Body of pancreas (tissue), 4 donors: ENCODE results near the gene FYB2. TPM values are rescaled to one million over a fixed set of nuclear protein-coding genes. Genes with fewer than 3 reads are reported as not detected.

Experiments used
- ATAC-seq: fragments of 150-250 bp; one replicate; pipeline ENCODE4 v1.9.1; 2016
- DNase-seq, 4 donors: peaks; one replicate each; pipeline ENCODE4 v3.0.0-alpha.2; 2019
- H3K27ac ChIP-seq, 4 donors: fragments of 200-600 bp; sonication (generic); 1 replicate in 3 of 4; 2 replicates in 1 of 4; pipeline versions ENCODE4 v1.5.1 to v1.6.1; 2016 to 2019; ENCODE audit warnings: mild to moderate bottlenecking in 1 of 4, mixed read lengths in 1 of 4, moderate library complexity in 1 of 4
- H3K27me3 ChIP-seq, 2 donors: fragments of 200-600 bp; sonication (generic); one replicate each; pipeline ENCODE4 v1.6.0; 2016; ENCODE audit warnings: mild to moderate bottlenecking in 1 of 2
- H3K36me3 ChIP-seq, 2 donors: fragments of 200-600 bp; sonication (generic); replicated peaks in 1 of 2; 2 replicates each; pipeline ENCODE4 v1.5.1; 2016; ENCODE audit warnings: low read depth in 2 of 2; ENCODE audit not compliant: insufficient read depth in 1 of 2
- H3K4me1 ChIP-seq: fragments of 200-600 bp; sonication (generic); one replicate; pipeline ENCODE4 v1.6.0; 2016
- H3K4me3 ChIP-seq, 2 donors: fragments of 200-600 bp; sonication (generic); 1 replicate in 1 of 2; 2 replicates in 1 of 2; pipeline ENCODE4 v1.5.1; 2016 to 2019
- H3K9me3 ChIP-seq, 3 donors: fragments of 200-600 bp; sonication (generic); 1 replicate in 2 of 3; 2 replicates in 1 of 3; pipeline ENCODE4 v1.5.1; 2016
- POLR2A ChIP-seq, 3 donors: fragments of 450-650 bp; IDR thresholded peaks; one replicate each; pipeline ENCODE4 v1.6.1; 2016; ENCODE audit warnings: antibody characterized with exemption in 3 of 3, mild to moderate bottlenecking in 2 of 3
- WGBS, 2 donors: methylation state at CpG; one replicate each; pipeline ENCODE4 v1.1.5; 2017; 5-methylcytosine and 5-hydroxymethylcytosine counted together
- intact Hi-C: fragments of 100-400 bp; cut with DNase I; formaldehyde crosslinking; loops from one replicate; pipeline ENCODE4 v1.15.1; 2023
- total RNA-seq, 2 donors: library from RNA; depleted of rRNA; stranded (reverse); fragments of >200 nt; gene quantifications; one replicate each; pipeline ENCODE4 v1.1.0, GENCODE V29; 2016
- TF ChIP-seq, protein P1 (sequence below), 7 experiments: fragments of 450-650 bp in 4 of 7; fragments of 200-600 bp in 3 of 7; sonication (generic) in 3 of 7; IDR thresholded peaks; one replicate each; pipeline ENCODE4 v1.5.1; 2016 to 2019; ENCODE audit warnings: antibody characterized with exemption in 7 of 7

Gene FYB2
- total RNA-seq, 2 donors from 2014 or later: 2.3 to 3.4 TPM

DNA sequence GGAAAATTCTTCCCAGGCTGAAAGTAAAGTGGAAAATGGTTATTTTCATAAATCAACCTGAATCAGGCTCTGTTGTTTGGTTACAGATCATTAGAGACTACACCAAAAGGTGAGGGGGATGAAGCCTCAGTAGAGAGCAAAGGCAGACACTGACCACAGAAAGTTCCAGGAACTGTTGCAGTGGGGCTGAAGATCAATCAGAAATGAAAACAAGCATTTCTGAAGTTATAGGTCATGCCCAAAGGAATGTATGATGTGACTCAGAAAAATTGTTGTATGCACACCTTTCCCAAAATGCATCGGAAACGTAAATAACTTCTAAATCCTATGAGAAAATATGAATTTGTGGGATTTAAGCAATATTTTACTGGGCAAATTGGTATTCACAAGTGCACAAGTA, 63.3 kb downstream of the FYB2 start:
- Histone ChIP-seq H3K27me3 (no peaks in the 10 kb centered on the region), H3K9me3 (no peaks in the 10 kb centered on the region), H3K4me3 (no peak overlapping the region), H3K4me1 (no peaks in the 10 kb centered on the region), H3K27ac (no peak overlapping the region), H3K36me3 (no peaks in the 10 kb centered on the region)
- intact Hi-C loops: no loop called here
- no peak for TF ChIP-seq POLR2A (IDR thresholded peaks at IDR 0.05)
- TF ChIP-seq, protein P1, sequence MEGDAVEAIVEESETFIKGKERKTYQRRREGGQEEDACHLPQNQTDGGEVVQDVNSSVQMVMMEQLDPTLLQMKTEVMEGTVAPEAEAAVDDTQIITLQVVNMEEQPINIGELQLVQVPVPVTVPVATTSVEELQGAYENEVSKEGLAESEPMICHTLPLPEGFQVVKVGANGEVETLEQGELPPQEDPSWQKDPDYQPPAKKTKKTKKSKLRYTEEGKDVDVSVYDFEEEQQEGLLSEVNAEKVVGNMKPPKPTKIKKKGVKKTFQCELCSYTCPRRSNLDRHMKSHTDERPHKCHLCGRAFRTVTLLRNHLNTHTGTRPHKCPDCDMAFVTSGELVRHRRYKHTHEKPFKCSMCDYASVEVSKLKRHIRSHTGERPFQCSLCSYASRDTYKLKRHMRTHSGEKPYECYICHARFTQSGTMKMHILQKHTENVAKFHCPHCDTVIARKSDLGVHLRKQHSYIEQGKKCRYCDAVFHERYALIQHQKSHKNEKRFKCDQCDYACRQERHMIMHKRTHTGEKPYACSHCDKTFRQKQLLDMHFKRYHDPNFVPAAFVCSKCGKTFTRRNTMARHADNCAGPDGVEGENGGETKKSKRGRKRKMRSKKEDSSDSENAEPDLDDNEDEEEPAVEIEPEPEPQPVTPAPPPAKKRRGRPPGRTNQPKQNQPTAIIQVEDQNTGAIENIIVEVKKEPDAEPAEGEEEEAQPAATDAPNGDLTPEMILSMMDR (IDR thresholded peaks at IDR 0.05): no peak
- WGBS, 2 donors: 92 to 93% methylated on average over 2 of the region's 2 CpGs
- ATAC-seq: no peak
- no peak for DNase-seq

DNA sequence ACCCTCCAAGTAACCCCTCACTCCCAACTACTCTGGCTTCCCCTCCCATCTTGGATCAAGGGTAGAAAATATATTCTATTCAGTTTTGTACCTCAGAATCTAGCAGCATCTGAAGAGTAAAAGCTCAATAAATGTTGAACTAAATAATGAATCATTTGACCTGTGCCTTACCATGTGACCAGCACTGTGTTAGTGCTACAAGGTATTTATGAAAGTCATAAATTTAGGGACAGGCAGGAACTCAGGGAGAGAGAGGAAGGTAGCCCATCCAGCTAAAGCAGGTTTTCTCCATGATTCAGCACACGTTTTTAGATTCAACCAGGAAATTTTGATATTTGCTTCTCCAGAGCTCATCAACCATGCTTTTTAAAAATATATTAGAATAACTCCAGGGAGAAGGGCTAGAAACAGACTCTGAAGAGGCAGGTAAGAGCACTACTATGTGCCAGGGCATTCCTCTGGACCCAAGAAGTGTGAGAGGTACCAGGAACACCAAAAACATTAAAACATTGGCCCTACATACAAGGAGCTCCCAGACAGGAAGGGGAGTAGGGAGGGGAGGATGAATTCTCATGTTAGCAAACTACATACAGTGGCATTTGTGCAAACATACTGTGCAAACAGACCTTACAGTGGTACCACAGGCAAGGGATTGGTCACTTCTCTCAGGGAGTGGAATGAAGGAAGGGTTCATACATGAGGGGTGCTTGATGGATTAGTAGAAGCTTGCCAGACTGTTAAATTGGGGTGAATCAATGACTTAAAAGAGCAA, 64.3 kb downstream of the FYB2 start:
- no peak for DNase-seq
- H3K27ac ChIP-seq: no peak overlapping the region
- no peaks in the 10 kb centered on the region for H3K4me1 ChIP-seq
- no peak for ATAC-seq
- no peaks in the 10 kb centered on the region for H3K27me3 ChIP-seq
- intact Hi-C loops: no loop called here
- H3K9me3 ChIP-seq: no peaks in the 10 kb centered on the region
- 20 to 46% methylated on average over 1 of the region's 1 CpG for WGBS, 2 donors
- no peaks in the 10 kb centered on the region for H3K36me3 ChIP-seq
- TF ChIP-seq, protein P1 (IDR thresholded peaks at IDR 0.05): no peak
- TF ChIP-seq POLR2A (IDR thresholded peaks at IDR 0.05): no peak
- H3K4me3 ChIP-seq: no peak overlapping the region

DNA sequence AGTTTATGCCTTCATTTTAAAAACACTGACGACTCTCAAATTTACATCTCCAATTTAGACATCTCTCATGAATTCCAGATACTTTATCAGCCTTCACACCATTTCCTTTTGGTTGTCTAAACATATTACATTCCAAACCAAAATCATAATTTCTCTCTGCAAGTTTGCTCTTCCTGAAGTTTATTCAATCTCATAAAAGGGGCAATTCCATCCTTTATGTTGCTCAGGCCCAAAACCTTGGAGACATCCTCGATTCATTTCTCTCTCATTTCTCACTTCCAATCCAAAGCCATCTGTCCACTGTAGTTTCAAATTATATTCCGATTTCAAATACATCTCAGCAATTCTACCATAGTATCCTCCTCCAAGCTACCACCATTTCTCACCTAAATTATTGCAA, 74.0 kb downstream of the FYB2 start:
- Histone ChIP-seq H3K27me3 (no peaks in the 10 kb centered on the region), H3K36me3 (no peaks in the 10 kb centered on the region), H3K4me1 (no peaks in the 10 kb centered on the region), H3K9me3 (no peaks in the 10 kb centered on the region), H3K4me3 (no peak overlapping the region), H3K27ac (no peak overlapping the region)
- 78 to 79% methylated on average over 3 of the region's 3 CpGs for WGBS, 2 donors
- intact Hi-C loops: no loop called here
- no peak for ATAC-seq
- TF ChIP-seq, protein P1 (IDR thresholded peaks at IDR 0.05): no peak
- TF ChIP-seq POLR2A (IDR thresholded peaks at IDR 0.05): no peak
- DNase-seq: no peak

DNA sequence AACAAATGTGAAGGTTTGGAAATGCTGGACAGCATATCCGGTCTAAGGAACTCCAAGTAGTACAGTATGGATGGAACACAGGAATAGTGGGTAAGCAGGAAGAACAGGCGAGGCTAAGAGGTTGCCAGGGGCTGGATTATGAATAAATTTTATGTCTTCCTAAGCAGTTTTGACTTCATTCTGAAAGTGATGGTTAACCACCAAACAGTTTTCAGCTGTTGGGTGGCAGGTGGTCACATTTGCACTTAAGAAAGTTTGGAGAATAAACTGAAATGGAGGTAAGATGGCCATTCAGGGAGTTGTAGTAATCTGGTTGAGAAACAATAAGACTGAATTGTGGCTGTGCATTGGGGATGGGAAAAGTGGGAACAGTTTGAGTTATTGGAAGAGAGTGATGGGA, 90.2 kb downstream of the FYB2 start:
- no peak for TF ChIP-seq POLR2A (IDR thresholded peaks at IDR 0.05)
- TF ChIP-seq, protein P1 (IDR thresholded peaks at IDR 0.05): no peak
- DNase-seq (no peak), ATAC-seq (no peak)
- intact Hi-C loops: no loop called here
- Histone ChIP-seq H3K9me3 (no peaks in the 10 kb centered on the region), H3K4me3 (no peak overlapping the region), H3K27ac (no peak overlapping the region), H3K27me3 (no peaks in the 10 kb centered on the region), H3K4me1 (no peaks in the 10 kb centered on the region), H3K36me3 (no peaks in the 10 kb centered on the region)
- WGBS, 2 donors: 78 to 86% methylated on average over 2 of the region's 2 CpGs

DNA sequence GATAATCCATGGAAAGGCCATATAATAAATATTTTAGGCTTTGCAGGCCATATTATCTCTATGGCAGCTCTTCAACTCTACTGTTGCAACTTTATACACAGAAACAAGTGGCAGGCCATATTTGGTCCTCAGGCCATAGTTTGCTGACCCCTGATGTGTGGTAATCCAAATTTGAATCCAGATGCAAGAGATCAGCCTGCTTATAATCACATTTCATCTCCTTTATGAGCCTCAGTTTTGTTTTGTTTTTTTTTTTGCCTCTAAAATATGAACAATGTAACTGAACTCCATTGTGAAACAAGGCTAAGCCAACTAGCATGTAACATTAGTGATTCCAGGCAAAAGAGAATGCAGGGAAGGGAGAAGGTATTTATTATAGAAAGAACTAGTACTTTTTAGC, 92.5 kb downstream of the FYB2 start:
- ATAC-seq: no peak
- Histone ChIP-seq H3K27me3 (no peaks in the 10 kb centered on the region), H3K9me3 (no peaks in the 10 kb centered on the region), H3K4me1 (no peaks in the 10 kb centered on the region), H3K36me3 (no peaks in the 10 kb centered on the region), H3K27ac (no peak overlapping the region), H3K4me3 (no peak overlapping the region)
- intact Hi-C loops: no loop called here
- no peak for DNase-seq
- TF ChIP-seq, protein P1 (IDR thresholded peaks at IDR 0.05): no peak
- TF ChIP-seq POLR2A (IDR thresholded peaks at IDR 0.05): no peak
